ENCODE data around the gene KRT9. TPM values are rescaled to one million over a fixed set of nuclear protein-coding genes. Genes with fewer than 3 reads are reported as not detected.

The KRT9 gene
- total RNA-seq, 2 experiments from 2014 or later: not detected

DNA sequence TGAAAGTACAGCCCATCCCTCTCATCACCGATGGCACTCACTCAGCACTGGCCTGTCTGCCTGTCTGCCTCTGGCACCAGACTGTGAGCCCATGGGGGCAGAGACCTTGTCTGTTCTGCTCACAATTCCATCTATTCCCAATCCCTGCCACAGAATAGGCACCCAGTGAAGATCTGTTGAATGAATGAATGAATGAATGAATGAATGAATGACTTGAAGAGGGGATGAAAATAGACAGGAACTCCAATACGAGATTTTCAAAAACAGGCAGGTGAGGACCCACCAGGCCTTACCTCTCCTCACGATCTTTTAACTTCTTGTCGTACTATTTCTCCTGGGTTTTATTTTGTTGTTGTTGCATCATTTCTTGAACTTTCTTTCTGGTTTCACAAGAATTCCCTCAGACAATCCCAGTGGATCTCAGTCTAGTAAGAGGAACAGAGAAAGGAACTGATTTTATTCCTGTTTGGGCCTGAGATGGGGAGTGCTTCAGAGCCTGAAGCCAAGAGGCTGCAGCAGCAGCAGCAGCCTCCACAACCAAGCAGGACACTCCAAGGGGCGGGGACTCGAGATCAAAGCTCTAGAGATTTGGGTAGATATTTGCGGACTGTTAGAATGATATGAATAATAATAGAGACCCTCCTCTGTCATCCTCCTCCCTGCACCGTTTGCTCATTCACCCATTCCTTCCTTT is 17.7 kb downstream of the KRT9 start:
- DNase-seq: no peak
- H3K27ac Mint-ChIP-seq: no peak overlapping the region
- Histone ChIP-seq H3K27me3 (ENCODE audit: control insufficient read depth in 1 of 2, insufficient read depth in 2 of 2, low read length in 2 of 2) (peaks cover 12 to 15% of the 10 kb centered on the region in 2 experiments), H3K4me3 (ENCODE audit: low read length) (no peak overlapping the region), H3K4me1 (ENCODE audit: insufficient read depth, low read length) (peaks cover 7% of the 10 kb centered on the region), H3K9me3 (ENCODE audit: control insufficient read depth in 1 of 2, insufficient read depth in 1 of 2, low read length in 2 of 2) (no peaks in the 10 kb centered on the region), H3K27ac (ENCODE audit: low read depth in 1 of 2, low read length in 2 of 2) (no peak overlapping the region), H3K36me3 (ENCODE audit: insufficient read depth, low read length) (no peaks in the 10 kb centered on the region)
- ChIA-PET POLR2A (no interaction called here), CTCF (interaction anchor here (1.9 kb wide), 1 partner anchor 94 kb away, joined by 8 read pairs; no protein-coding TSS in a partner anchor)
- H3K27me3 Mint-ChIP-seq: peaks cover 38% of the 10 kb centered on the region
- no peak for ATAC-seq (ENCODE audit: poor library complexity)
- no peaks in the 10 kb centered on the region for H3K9me3 Mint-ChIP-seq
- TF ChIP-seq, protein P1, sequence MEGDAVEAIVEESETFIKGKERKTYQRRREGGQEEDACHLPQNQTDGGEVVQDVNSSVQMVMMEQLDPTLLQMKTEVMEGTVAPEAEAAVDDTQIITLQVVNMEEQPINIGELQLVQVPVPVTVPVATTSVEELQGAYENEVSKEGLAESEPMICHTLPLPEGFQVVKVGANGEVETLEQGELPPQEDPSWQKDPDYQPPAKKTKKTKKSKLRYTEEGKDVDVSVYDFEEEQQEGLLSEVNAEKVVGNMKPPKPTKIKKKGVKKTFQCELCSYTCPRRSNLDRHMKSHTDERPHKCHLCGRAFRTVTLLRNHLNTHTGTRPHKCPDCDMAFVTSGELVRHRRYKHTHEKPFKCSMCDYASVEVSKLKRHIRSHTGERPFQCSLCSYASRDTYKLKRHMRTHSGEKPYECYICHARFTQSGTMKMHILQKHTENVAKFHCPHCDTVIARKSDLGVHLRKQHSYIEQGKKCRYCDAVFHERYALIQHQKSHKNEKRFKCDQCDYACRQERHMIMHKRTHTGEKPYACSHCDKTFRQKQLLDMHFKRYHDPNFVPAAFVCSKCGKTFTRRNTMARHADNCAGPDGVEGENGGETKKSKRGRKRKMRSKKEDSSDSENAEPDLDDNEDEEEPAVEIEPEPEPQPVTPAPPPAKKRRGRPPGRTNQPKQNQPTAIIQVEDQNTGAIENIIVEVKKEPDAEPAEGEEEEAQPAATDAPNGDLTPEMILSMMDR (IDR thresholded peaks at IDR 0.05): no peak
- no peak overlapping the region for H3K4me3 Mint-ChIP-seq
- H3K4me1 Mint-ChIP-seq (ENCODE audit: low read depth): peaks cover 4% of the 10 kb centered on the region
- intact Hi-C loops (cut with DNase I, micrococcal nuclease): no loop called here
- H3K36me3 Mint-ChIP-seq (ENCODE audit: low read depth): no peaks in the 10 kb centered on the region

DNA sequence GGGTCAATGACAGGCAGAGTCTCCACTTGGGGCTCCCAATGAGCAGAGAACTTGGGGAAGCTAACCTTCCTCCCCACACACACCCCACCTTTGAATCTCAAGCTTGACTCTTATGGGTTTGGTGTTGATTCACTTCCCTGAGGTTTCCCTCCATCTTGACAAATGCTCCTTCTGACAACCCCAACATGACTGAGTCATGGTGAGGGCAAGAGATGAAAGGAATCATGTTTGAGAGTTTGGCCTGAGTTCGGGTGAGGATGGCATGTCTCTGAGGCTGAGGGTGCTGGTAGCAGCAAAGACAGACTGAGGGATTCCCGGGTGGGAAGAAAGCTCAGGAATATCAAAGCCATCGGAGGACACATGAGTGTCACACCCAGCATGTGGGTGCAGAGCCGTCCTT is 18.7 kb downstream of the KRT9 start:
- Mint-ChIP-seq H3K27me3 (peaks cover 33% of the 10 kb centered on the region), H3K4me1 (ENCODE audit: low read depth) (peaks cover 9% of the 10 kb centered on the region), H3K27ac (no peak overlapping the region), H3K9me3 (no peaks in the 10 kb centered on the region), H3K4me3 (no peak overlapping the region), H3K36me3 (ENCODE audit: low read depth) (no peaks in the 10 kb centered on the region)
- peaks cover 16% of the 10 kb centered on the region for H3K4me1 ChIP-seq (ENCODE audit: insufficient read depth, low read length)
- CTCF ChIA-PET: no interaction called here
- intact Hi-C loops (cut with DNase I, micrococcal nuclease): no loop called here
- TF ChIP-seq, protein P1 (IDR thresholded peaks at IDR 0.05): no peak
- H3K27me3 ChIP-seq (ENCODE audit: control insufficient read depth in 1 of 2, insufficient read depth in 2 of 2, low read length in 2 of 2): peaks cover 6 to 11% of the 10 kb centered on the region in 2 experiments
- H3K36me3 ChIP-seq (ENCODE audit: insufficient read depth, low read length): no peaks in the 10 kb centered on the region
- no peak overlapping the region for H3K4me3 ChIP-seq (ENCODE audit: low read length)
- no peak for ATAC-seq (ENCODE audit: poor library complexity)
- DNase-seq: no peak
- no peaks in the 10 kb centered on the region for H3K9me3 ChIP-seq (ENCODE audit: control insufficient read depth in 1 of 2, insufficient read depth in 1 of 2, low read length in 2 of 2)
- no peak overlapping the region for H3K27ac ChIP-seq (ENCODE audit: low read depth in 1 of 2, low read length in 2 of 2)
- POLR2A ChIA-PET: no interaction called here

DNA sequence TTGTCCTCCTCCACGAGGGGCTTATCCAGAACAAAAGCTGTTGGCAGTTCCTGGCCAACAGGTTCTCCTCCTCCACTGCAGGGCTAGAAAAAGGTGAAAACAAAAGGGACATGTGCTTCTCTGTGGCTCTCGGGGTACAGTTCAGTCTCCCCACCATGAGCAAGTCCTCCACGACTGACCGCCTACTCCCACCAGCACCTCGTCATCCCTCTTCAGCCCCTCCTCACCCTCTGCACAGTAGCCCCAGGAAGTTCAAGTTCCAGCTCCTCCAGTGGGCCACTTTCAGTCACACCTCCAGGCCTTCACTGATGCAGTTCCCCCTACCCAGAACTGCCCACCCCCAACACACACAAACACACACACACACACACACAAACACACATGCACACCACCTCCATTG is 19.4 kb downstream of the KRT9 start:
- no peak overlapping the region for H3K27ac ChIP-seq (ENCODE audit: low read depth in 1 of 2, low read length in 2 of 2)
- intact Hi-C loops (cut with DNase I, micrococcal nuclease): no loop called here
- Mint-ChIP-seq H3K36me3 (ENCODE audit: low read depth) (no peaks in the 10 kb centered on the region), H3K27ac (no peak overlapping the region), H3K27me3 (peaks cover 26% of the 10 kb centered on the region), H3K4me1 (ENCODE audit: low read depth) (peaks cover 9% of the 10 kb centered on the region), H3K4me3 (no peak overlapping the region), H3K9me3 (no peaks in the 10 kb centered on the region)
- ChIA-PET POLR2A (no interaction called here), CTCF (no interaction called here)
- peaks cover 6 to 11% of the 10 kb centered on the region in 2 experiments for H3K27me3 ChIP-seq (ENCODE audit: control insufficient read depth in 1 of 2, insufficient read depth in 2 of 2, low read length in 2 of 2)
- ATAC-seq (ENCODE audit: poor library complexity) (no peak), DNase-seq (no peak)
- TF ChIP-seq, protein P1 (IDR thresholded peaks at IDR 0.05): no peak
- H3K36me3 ChIP-seq (ENCODE audit: insufficient read depth, low read length): no peaks in the 10 kb centered on the region
- H3K4me1 ChIP-seq (ENCODE audit: insufficient read depth, low read length): peaks cover 23% of the 10 kb centered on the region
- no peak overlapping the region for H3K4me3 ChIP-seq (ENCODE audit: low read length)
- H3K9me3 ChIP-seq (ENCODE audit: control insufficient read depth in 1 of 2, insufficient read depth in 1 of 2, low read length in 2 of 2): no peaks in the 10 kb centered on the region
